ENCODE measurements around the gene AMPH. TPM values are rescaled to one million over a fixed set of nuclear protein-coding genes. Genes with fewer than 3 reads are reported as not detected.
A peak's percentile ranks its signal among the peaks of the same experiment; 100 is the strongest.

The AMPH gene
- total and polyA plus RNA-seq, 11 donors: 0.46 to 5.3 (median 3.1) TPM

- no peaks in the 10 kb centered on the region for H3K36me3 ChIP-seq
- H3K4me1 ChIP-seq: peaks cover 0 to 16% (median 7%) of the 10 kb centered on the region in 12 donors
- peaks cover 0 to 3% (median 0%) of the 10 kb centered on the region in 12 donors for H3K9me3 ChIP-seq
- intact Hi-C loops (cut with DNase I): loop anchor here in 8 of 10 donors (2.0 to 10.0 kb wide), 9 partner anchors 202 to 302 kb away; no protein-coding TSS in a partner anchor
- H3K4me3 ChIP-seq: no peak overlapping the region
- ATAC-seq: peak in 2 of 4 donors; percentile 59 to 64
- 43 to 50% (median 44%) methylated on average over 3 of the region's 3 CpGs for whole genome bisulfite sequencing, 4 donors
- no peak for DNase-seq
- H3K27ac ChIP-seq: peak overlapping the region in 1 of 12 donors; percentile 16
- no peaks in the 10 kb centered on the region for H3K27me3 ChIP-seq
- TF ChIP-seq CTCF (IDR thresholded peaks at IDR 0.05) (no peak), POLR2A (IDR thresholded peaks at IDR 0.05) (no peak)
These were observed 178.0 kb downstream of the AMPH start for GRCh38 chr7:38453168-38453567.

DNA sequence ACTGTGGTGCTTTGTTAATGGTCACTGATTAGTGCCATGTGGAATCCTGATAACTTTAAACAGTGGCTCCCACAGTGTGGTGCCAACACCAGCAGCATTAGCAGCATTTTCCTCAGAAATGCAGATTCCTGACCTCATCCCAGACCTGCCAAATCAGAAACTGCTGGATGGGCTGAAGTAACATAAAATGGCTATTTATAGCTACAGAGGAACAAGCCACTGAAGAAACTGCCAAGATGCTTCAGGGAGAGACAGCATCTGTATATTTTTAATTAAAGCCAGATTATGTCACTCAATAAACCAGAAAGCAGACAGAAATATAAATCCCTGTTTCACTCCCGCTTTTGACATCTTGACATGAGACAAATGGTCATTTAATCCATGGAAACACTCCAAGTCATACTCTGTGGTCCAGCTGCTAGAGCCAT is 178.5 kb downstream of the AMPH start:
- ATAC-seq (peak in 3 of 4 donors; percentile 37 to 81 (median 70)), DNase-seq (no peak)
- H3K27ac ChIP-seq: peak overlapping the region in 1 of 12 donors; percentile 16
- TF ChIP-seq POLR2A (IDR thresholded peaks at IDR 0.05) (no peak), CTCF (IDR thresholded peaks at IDR 0.05) (no peak)
- H3K4me3 ChIP-seq: no peak overlapping the region
- peaks cover 0 to 16% (median 7%) of the 10 kb centered on the region in 12 donors for H3K4me1 ChIP-seq
- H3K27me3 ChIP-seq: no peaks in the 10 kb centered on the region
- intact Hi-C loops (cut with DNase I): loop anchor here in 8 of 10 donors (2.0 to 10.0 kb wide), 9 partner anchors 202 to 302 kb away; no protein-coding TSS in a partner anchor
- no peaks in the 10 kb centered on the region for H3K36me3 ChIP-seq
- H3K9me3 ChIP-seq: peaks cover 0 to 3% (median 0%) of the 10 kb centered on the region in 12 donors
- WGBS, 4 donors: 22 to 79% (median 58%) methylated on average over 1 of the region's 1 CpG

- ATAC-seq: peak in 3 of 4 donors; percentile 45 to 72 (median 63)
These were observed 179.3 kb downstream of the AMPH start for GRCh38 chr7:38451840-38452239.

More at GRCh38 chr7:38451840-38452239, 179.3 kb downstream of the AMPH start:
- 6 to 12% (median 9%) methylated on average over 2 of the region's 2 CpGs for WGBS, 4 donors
- H3K36me3 ChIP-seq: no peaks in the 10 kb centered on the region
- no peaks in the 10 kb centered on the region for H3K9me3 ChIP-seq
- intact Hi-C loops (cut with DNase I): loop anchor here in 8 of 10 donors (2.0 to 10.0 kb wide), 9 partner anchors 203 to 303 kb away; no protein-coding TSS in a partner anchor
- H3K4me3 ChIP-seq: no peak overlapping the region
- peaks cover 0 to 16% (median 7%) of the 10 kb centered on the region in 12 donors for H3K4me1 ChIP-seq
- DNase-seq: no peak
- no peaks in the 10 kb centered on the region for H3K27me3 ChIP-seq
- H3K27ac ChIP-seq: no peak overlapping the region
- TF ChIP-seq CTCF (IDR thresholded peaks at IDR 0.05) (peak in 11 of 12 donors; percentile 12 to 49 (median 30)), POLR2A (IDR thresholded peaks at IDR 0.05) (no peak)
